ENCODE measurements around the gene TSPAN2. TPM values are rescaled to one million over a fixed set of nuclear protein-coding genes. Genes with fewer than 3 reads are reported as not detected.

Gene TSPAN2
- polyA plus RNA-seq, 2 of the 4 experiments (the other 2 are of a cell fraction), result 1.7 to 2.7 TPM

GRCh38 chr1:115135681-115136080 is 46.4 kb upstream of the TSPAN2 start:
- H3K4me2 ChIP-seq, result peak overlapping the region; percentile 69
- H3K9me3 ChIP-seq, result 0 out of 3 replicates have a peak, but pooled peaks cover 2% of the 10 kb centered on the region
- ChIA-PET CTCF (interaction anchor here (1.3 to 9.9 kb wide), 3 partner anchors 12 to 459 kb away, joined by 3 to 171 read pairs (median 98); no protein-coding TSS in a partner anchor), POLR2A (no interaction called here)
- FAIRE-seq (no peak), DNase-seq (ENCODE audit: low read depth in 1 of 2, low spot score in 1 of 2) (peak in 1 of 2 experiments; percentile 23), ATAC-seq (peak in 1 of 2 experiments; percentile 21; a peak in 2 of 6 replicates)
- no peak overlapping the region for H3K4me3 ChIP-seq
- TF ChIP-seq BHLHE40 (IDR thresholded peaks at IDR 0.05; ENCODE audit: low read depth, low read length) (no peak), NPAS2 (CRISPR knock-in tag; IDR thresholded peaks at IDR 0.05; ENCODE audit: borderline replicate concordance) (no peak), HDAC2 (IDR thresholded peaks at IDR 0.05) (no peak), CEBPB (IDR thresholded peaks at IDR 0.05) (no peak), CHD4 (IDR thresholded peaks at IDR 0.05; ENCODE audit: borderline replicate concordance) (no peak), JUNB (IDR thresholded peaks at IDR 0.05) (no peak), MAFK (IDR thresholded peaks at IDR 0.05; ENCODE audit: partially characterized antibody) (no peak), ELK1 (IDR thresholded peaks at IDR 0.05; ENCODE audit: low read depth, low read length) (no peak), KDM5A (IDR thresholded peaks at IDR 0.05) (no peak), TP53 (CRISPR knock-in tag; IDR thresholded peaks at IDR 0.05) (no peak), BCL3 (IDR thresholded peaks at IDR 0.05) (no peak), CBX8 (IDR thresholded peaks at IDR 0.05) (no peak), KDM1A (IDR thresholded peaks at IDR 0.05; ENCODE audit: low read depth) (no peak), E2F6 (IDR thresholded peaks at IDR 0.05; ENCODE audit: borderline replicate concordance, low read depth) (no peak)
- peak overlapping the region; percentile 71 to 84 for H3K27ac ChIP-seq
- peaks cover 39% of the 10 kb centered on the region for H3K4me1 ChIP-seq
- WGBS (ENCODE audit: missing lambda C conversion rate), result 23% methylated on average over 5 of the region's 5 CpGs

GRCh38 chr1:115134850-115135480 is 45.7 kb upstream of the TSPAN2 start:
- FAIRE-seq (no peak), ATAC-seq (peak; percentile 77 to 83), DNase-seq (ENCODE audit: low read depth in 1 of 2, low spot score in 1 of 2) (peak; percentile 40 to 69)
- H3K4me3 ChIP-seq, result no peak overlapping the region
- TF ChIP-seq JUNB (IDR thresholded peaks at IDR 0.05) (0 out of 2 replicates have a peak, but pooled peaks have one; percentile 19), HOXB13 (CRISPR knock-in tag; IDR thresholded peaks at IDR 0.05; ENCODE audit: low read depth) (no peak), MAX (IDR thresholded peaks at IDR 0.05) (peak; percentile 44), POLR2A (IDR thresholded peaks at IDR 0.05; ENCODE audit: low read length) (no peak), SMC3 (IDR thresholded peaks at IDR 0.05) (0 out of 3 replicates have a peak, but pooled peaks have one; percentile 6), HES2 (IDR thresholded peaks at IDR 0.05) (no peak), CEBPB (IDR thresholded peaks at IDR 0.05) (0 out of 4 replicates have a peak, but pooled peaks of 1 of the 2 experiments have one; percentile 7), EP300 (IDR thresholded peaks at IDR 0.05) (peak in 1 of 2 experiments; percentile 23; a peak in 1 of 5 replicates), ATOH8 (CRISPR knock-in tag; IDR thresholded peaks at IDR 0.05; ENCODE audit: low read depth) (no peak), REST (IDR thresholded peaks at IDR 0.05) (no peak), GATA3 (IDR thresholded peaks at IDR 0.05; ENCODE audit: borderline replicate concordance) (peak; percentile 42; the same call in 1 of the 2 replicates), ESRRA (IDR thresholded peaks at IDR 0.05; ENCODE audit: borderline replicate concordance, low read length) (no peak), PHF8 (IDR thresholded peaks at IDR 0.05; ENCODE audit: borderline replicate concordance, low read depth) (no peak), FOSL2 (IDR thresholded peaks at IDR 0.05) (0 out of 2 replicates have a peak, but pooled peaks have one; percentile 34), FOSL2 (CRISPR knock-in tag; IDR thresholded peaks at IDR 0.05) (no peak; the same call in 1 of the 2 replicates)
- peaks cover 39% of the 10 kb centered on the region for H3K4me1 ChIP-seq
- ChIA-PET POLR2A (no interaction called here), CTCF (interaction anchor here (0.9 to 9.9 kb wide), 3 partner anchors 333 to 461 kb away, joined by 3 to 171 read pairs (median 3); no protein-coding TSS in a partner anchor)
- H3K4me2 ChIP-seq, result peak overlapping the region; percentile 69
- H3K27ac ChIP-seq, result peak overlapping the region; percentile 71 to 84
- 0 out of 3 replicates have a peak, but pooled peaks cover 2% of the 10 kb centered on the region for H3K9me3 ChIP-seq
- 29% methylated on average over 8 of the region's 10 CpGs for WGBS (ENCODE audit: missing lambda C conversion rate)
